Esophagus (tissue), 2 donors: ENCODE measurements around the gene TSPAN9. TPM values are rescaled to one million over a fixed set of nuclear protein-coding genes. Genes with fewer than 3 reads are reported as not detected.

ENCODE experiments used
- H3K27ac ChIP-seq, 2 donors: one replicate each; pipeline ENCODE4 v1.5.1; 2013; ENCODE audit warnings: low read depth in 2 of 2, mild to moderate bottlenecking in 2 of 2, inconsistent platforms in 1 of 2, low read length in 1 of 2, moderate library complexity in 1 of 2
- H3K27me3 ChIP-seq, 2 donors: one replicate each; pipeline ENCODE4 v1.6.1; 2013; ENCODE audit warnings: low read length in 2 of 2, control low read depth in 1 of 2, mild to moderate bottlenecking in 1 of 2; ENCODE audit not compliant: insufficient read depth in 2 of 2, control insufficient read depth in 1 of 2
- H3K36me3 ChIP-seq, 2 donors: one replicate each; pipeline ENCODE4 v1.6.1; 2013; ENCODE audit warnings: low read length in 1 of 2; ENCODE audit not compliant: control insufficient read depth in 2 of 2, insufficient read depth in 2 of 2
- H3K4me1 ChIP-seq, 2 donors: one replicate each; pipeline ENCODE4 v1.6.1; 2013; ENCODE audit warnings: low read length in 1 of 2; ENCODE audit not compliant: control insufficient read depth in 2 of 2, insufficient read depth in 2 of 2
- H3K4me3 ChIP-seq, 2 donors: one replicate each; pipeline ENCODE4 v1.5.1; 2013; ENCODE audit warnings: low read length in 2 of 2, mild to moderate bottlenecking in 2 of 2, low read depth in 1 of 2, moderate library complexity in 1 of 2
- H3K9me3 ChIP-seq, 2 donors: one replicate each; pipeline ENCODE4 v1.6.1; 2013; ENCODE audit warnings: mild to moderate bottlenecking in 2 of 2, low read depth in 1 of 2, low read length in 1 of 2, moderate library complexity in 1 of 2; ENCODE audit not compliant: control insufficient read depth in 2 of 2, insufficient read depth in 1 of 2
- WGBS, 2 donors: extraction: QIAGEN DNeasy Blood & Tissue Kit; methylation state at CpG; one replicate each; pipeline ENCODE4 v1.1.7; 2013; 5-methylcytosine and 5-hydroxymethylcytosine counted together
- polyA plus RNA-seq, 2 donors: library from polyadenylated mRNA; stranded (reverse); fragments of 200-250 nt; gene quantifications; one replicate each; pipeline ENCODE4 v1.2.3, GENCODE V29; 2013
- donor health status: healthy with polysubstance abuse.
- donor health status: Bipolar disorder and iron deficiency.

TSPAN9 gene
- polyA plus RNA-seq, 2 donors, result 8.2 to 9.2 TPM

DNA sequence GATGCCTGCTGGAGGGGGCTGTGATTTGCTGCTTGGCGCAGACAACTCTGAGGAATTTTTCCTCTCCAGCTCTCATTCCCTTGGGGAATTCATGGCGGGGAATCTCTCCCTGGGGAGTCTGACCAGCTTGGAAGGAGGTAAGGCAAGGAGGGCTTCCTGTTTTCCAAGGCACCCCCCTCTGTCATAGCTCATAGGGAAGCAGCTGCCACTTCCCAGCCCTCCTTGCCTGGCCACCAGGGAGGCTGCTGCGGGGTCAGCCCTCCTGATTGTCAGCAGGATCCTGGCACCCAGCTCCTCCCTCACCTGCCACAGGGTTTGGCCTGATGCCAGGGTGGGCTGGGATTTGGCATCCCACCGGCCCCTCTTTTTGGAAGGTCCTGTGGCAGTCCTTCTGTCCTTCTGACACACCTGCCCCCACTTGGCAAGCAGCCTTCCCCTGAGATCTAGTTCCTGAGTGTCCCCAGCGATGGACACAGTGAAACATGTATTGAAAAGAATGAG is 74.9 kb downstream of the TSPAN9 start:
- Histone ChIP-seq H3K36me3 (no peaks in the 10 kb centered on the region), H3K4me3 (no peak overlapping the region), H3K4me1 (peaks cover 0 to 5% of the 10 kb centered on the region in 2 donors), H3K9me3 (no peaks in the 10 kb centered on the region), H3K27me3 (no peaks in the 10 kb centered on the region), H3K27ac (no peak overlapping the region)
- 68 to 69% methylated on average over 5 of the region's 5 CpGs for WGBS, 2 donors

DNA sequence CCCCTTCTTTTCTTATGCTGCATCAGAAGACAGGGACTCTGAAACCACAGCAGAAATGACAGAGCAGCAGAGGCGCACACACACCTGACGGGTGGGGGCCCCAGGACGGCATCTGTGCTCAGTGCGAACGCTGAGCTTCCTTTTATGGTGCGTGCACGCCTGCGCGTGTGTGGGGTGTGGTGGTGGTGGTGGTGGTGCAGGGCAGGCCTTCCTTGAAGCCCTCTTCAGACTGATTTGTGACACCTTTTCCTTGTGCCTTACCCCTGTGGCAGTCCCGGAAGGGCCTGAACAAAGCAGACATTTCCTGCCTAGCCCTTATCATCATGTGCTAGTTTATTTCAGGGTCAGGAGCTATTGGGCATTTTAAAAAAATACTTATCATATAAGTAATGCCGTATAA is 75.7 kb downstream of the TSPAN9 start:
- Histone ChIP-seq H3K4me1 (peaks cover 0 to 5% of the 10 kb centered on the region in 2 donors), H3K9me3 (no peaks in the 10 kb centered on the region), H3K36me3 (no peaks in the 10 kb centered on the region), H3K4me3 (no peak overlapping the region), H3K27ac (no peak overlapping the region), H3K27me3 (no peaks in the 10 kb centered on the region)
- 65 to 70% methylated on average over 11 of the region's 11 CpGs for WGBS, 2 donors

DNA sequence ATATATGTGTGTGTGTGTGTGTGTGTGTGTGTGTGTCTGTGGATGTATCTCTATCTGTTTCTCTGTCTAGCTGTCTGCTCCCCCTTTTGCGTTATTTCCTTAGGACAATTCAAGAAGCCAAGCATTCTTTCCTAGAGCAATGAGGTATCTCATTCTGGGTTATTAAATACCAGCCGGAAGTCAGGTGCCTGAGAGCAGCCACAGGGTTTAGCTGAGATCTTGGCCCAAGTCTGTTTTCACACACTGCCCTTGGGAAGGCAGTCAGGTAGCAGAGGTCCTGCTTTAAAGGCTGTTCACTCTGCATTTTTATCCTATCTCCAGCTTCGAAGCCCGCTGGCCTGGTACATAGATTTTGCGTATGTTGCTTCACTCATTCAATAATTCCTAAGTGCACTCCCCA is 76.8 kb downstream of the TSPAN9 start:
- 89 to 95% methylated on average over 5 of the region's 5 CpGs for WGBS, 2 donors
- Histone ChIP-seq H3K4me1 (peaks cover 0 to 2% of the 10 kb centered on the region in 2 donors), H3K36me3 (no peaks in the 10 kb centered on the region), H3K9me3 (no peaks in the 10 kb centered on the region), H3K4me3 (no peak overlapping the region), H3K27ac (no peak overlapping the region), H3K27me3 (no peaks in the 10 kb centered on the region)

DNA sequence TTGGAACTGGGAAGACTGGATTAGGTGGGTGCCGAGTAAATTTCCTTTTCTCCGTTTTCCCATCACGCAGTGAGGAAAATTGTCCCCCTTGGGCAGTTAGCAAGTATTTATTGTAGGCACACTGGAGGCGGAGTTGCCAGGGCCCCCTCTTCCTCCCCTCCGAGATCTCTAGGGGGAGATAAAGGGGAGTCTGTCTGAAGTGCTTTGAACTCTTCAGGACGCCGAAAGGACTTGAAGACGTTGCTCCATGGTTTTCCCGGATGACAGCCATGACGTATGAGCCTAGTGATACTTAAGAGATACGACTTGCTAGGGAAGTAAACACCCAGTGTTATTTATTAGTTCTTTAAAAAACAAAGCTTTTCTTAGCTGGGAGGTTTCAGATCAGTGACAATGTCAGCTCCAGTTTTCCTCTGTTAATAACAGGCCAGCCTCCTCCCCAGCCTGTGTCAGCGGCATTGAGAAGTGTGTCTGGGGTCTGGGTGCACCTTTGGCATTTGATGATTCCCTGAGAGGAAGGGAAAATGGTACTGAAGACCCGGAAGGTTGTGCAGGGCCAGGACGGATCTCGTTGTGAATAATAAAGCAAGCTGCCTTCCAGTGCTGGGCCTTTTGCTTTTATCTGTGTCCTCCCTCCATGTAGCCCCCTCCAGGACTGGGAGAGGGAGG is 78.7 kb downstream of the TSPAN9 start:
- WGBS, 2 donors, result 79 to 83% methylated on average over 15 of the region's 15 CpGs
- Histone ChIP-seq H3K4me1 (peaks cover 0 to 2% of the 10 kb centered on the region in 2 donors), H3K36me3 (no peaks in the 10 kb centered on the region), H3K27ac (no peak overlapping the region), H3K4me3 (no peak overlapping the region), H3K27me3 (no peaks in the 10 kb centered on the region), H3K9me3 (no peaks in the 10 kb centered on the region)

DNA sequence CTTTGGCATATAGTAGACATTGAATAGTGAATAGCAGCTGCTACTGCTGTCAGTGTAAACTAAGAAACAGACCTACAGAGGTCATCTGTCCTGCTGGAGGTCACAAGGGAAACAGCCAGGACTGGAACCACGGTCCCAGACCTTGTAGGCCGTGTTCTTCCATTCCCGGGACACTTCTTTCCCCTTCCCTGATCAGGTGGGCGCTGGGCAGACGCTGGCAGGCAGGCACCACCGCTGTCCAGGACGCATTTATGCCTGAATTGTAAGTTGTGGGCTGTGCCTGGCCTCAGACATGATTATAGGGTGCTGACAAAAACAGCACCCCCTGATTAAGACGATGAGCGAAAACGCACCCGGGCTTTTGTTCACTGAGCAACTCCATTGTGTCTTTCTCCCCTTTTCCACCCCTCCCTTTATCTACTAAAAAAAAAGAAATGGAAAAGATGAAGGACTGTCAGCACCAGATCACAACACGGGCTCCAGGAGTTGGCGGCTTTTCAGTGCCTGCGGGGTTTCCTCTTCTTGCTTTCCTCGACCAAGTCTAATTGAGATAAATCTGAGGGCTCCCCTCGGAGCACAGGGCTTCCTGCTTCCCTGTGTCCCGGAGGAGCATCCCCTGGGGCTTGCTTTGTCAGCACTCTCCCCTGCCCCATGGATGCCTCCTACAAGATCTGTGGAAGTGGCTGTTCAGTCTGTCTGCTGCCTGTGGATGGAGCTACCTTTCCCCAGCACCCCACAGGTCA is 80.6 kb downstream of the TSPAN9 start:
- Histone ChIP-seq H3K27ac (no peak overlapping the region), H3K9me3 (no peaks in the 10 kb centered on the region), H3K36me3 (no peaks in the 10 kb centered on the region), H3K4me3 (no peak overlapping the region), H3K27me3 (no peaks in the 10 kb centered on the region), H3K4me1 (peaks cover 0 to 2% of the 10 kb centered on the region in 2 donors)
- WGBS, 2 donors, result 81 to 84% methylated on average over 17 of the region's 17 CpGs

DNA sequence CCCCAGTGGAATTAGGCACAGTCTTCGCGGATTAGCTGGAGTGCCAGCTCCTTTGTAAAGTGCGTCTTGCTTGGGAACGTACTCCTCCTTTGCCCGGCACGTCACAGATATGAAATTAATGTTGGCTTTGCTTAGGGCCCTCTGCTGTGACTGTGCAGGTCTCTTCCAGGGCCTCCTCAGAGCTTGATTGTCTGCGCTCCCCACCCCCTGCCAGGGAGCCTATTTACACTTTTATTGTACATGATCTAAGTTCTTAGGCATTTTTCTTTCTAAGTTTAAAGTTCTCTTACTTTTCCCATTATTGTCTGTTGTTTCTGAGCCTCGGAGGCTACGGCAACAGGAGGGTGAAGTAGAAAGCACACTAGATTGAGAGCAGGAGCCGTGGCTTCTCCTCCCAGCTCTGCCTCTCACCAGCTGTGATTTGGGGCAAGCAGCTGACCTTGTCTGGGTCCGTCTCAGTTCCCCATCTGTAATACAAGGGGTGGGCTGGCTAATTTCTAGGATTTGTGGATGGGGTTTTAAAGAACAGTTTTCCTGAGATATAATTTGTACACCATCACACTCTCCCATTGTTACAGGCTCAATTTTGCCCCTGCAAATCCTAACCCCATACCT is 81.8 kb downstream of the TSPAN9 start:
- Histone ChIP-seq H3K27ac (peak overlapping the region in 1 of 2 donors; percentile 67), H3K27me3 (no peaks in the 10 kb centered on the region), H3K4me3 (no peak overlapping the region), H3K4me1 (peaks cover 0 to 2% of the 10 kb centered on the region in 2 donors), H3K36me3 (no peaks in the 10 kb centered on the region), H3K9me3 (no peaks in the 10 kb centered on the region)
- WGBS, 2 donors, result 50 to 60% methylated on average over 11 of the region's 11 CpGs

DNA sequence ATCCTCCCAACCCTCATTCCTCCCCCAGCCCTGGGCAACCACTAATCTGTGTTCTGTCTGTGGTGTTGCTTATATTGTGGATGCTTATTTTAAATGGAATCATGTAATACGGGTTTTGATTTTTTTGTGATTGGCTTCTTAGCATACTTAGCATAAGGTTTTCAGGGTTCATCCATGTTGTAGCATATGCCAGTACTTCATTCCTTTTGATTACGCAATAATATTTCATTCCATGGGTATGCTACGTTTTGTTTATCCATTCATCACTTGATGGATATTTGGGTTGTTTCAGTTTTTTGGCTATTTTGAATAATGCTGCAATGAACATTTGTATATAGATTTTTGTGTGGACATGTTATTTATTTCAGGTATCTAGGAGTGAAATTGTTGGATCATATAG is 82.9 kb downstream of the TSPAN9 start:
- no peak overlapping the region for H3K27ac ChIP-seq
- H3K36me3 ChIP-seq, result no peaks in the 10 kb centered on the region
- H3K9me3 ChIP-seq, result no peaks in the 10 kb centered on the region
- H3K4me1 ChIP-seq, result peaks cover 0 to 2% of the 10 kb centered on the region in 2 donors
- H3K4me3 ChIP-seq, result no peak overlapping the region
- H3K27me3 ChIP-seq, result no peaks in the 10 kb centered on the region
- WGBS, 2 donors, result 59 to 69% methylated on average over 3 of the region's 3 CpGs

DNA sequence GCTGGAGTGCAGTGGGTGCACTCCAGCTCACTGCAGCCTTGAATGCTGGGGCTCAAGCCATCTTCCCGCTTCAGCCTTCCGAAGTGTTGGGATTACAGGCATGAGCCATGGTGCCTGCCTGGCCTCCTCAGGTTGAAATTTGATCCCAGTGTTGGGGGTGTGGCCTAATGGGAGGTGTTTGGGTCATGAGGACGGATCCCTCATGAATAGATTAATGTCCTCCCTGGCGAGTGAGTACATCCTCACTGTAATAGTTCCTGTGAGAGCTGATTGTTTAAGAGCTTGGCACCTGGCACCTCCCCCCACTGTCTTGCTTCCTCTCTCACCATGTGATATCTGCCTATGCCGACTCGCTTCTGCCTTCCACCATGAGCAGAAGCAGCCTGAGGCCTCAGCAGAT is 84.7 kb downstream of the TSPAN9 start:
- no peaks in the 10 kb centered on the region for H3K36me3 ChIP-seq
- H3K27ac ChIP-seq, result no peak overlapping the region
- H3K4me3 ChIP-seq, result no peak overlapping the region
- H3K27me3 ChIP-seq, result no peaks in the 10 kb centered on the region
- H3K9me3 ChIP-seq, result no peaks in the 10 kb centered on the region
- WGBS, 2 donors, result 81 to 86% methylated on average over 6 of the region's 6 CpGs
- peaks cover 0 to 2% of the 10 kb centered on the region in 2 donors for H3K4me1 ChIP-seq

DNA sequence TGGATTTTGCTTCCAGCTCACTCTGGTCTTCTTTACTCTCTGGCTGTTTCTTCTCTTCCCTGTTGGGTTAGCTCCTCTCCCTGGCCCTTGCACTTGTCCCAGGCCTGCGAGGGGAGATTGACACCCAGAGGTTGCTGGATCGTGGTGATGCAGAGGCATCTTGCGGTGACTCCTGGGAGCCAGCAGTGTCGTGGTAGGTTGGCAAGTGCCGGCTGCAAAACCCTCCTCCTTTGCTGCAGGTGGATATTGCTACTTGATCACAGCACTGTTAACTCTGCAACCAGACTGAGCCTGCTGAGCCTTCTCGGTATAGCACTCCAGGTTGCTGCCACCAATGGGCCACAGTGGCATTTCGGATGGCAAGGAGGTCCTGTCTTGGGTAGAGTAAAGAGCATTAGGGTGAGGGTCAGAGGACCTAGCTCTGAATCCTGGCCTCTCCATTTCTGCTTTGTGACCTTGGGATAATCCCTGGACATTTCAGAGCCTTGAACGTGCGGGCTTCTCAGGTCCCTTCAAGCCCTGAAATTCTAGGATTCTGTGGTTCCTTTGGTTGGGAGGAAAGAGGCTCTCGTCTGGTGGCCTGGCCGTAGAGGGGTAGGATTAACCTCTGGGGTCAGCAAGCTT is 87.4 kb downstream of the TSPAN9 start:
- H3K36me3 ChIP-seq, result no peaks in the 10 kb centered on the region
- no peaks in the 10 kb centered on the region for H3K27me3 ChIP-seq
- no peaks in the 10 kb centered on the region for H3K9me3 ChIP-seq
- WGBS, 2 donors, result 83 to 86% methylated on average over 11 of the region's 11 CpGs
- peaks cover 0 to 4% of the 10 kb centered on the region in 2 donors for H3K4me1 ChIP-seq
- H3K4me3 ChIP-seq, result no peak overlapping the region
- H3K27ac ChIP-seq, result no peak overlapping the region
